ENCODE results near the gene ZCCHC8. TPM values are rescaled to one million over a fixed set of nuclear protein-coding genes. Genes with fewer than 3 reads are reported as not detected.
"Not testable (repeated sequence)": the region's sequence is repeated elsewhere in the genome, so short reads cannot be mapped to it uniquely, and the experiment has no call there.

ZCCHC8 gene
- total and polyA plus RNA-seq, 7 donors: 10.2 to 21.4 (median 16.8) TPM

DNA sequence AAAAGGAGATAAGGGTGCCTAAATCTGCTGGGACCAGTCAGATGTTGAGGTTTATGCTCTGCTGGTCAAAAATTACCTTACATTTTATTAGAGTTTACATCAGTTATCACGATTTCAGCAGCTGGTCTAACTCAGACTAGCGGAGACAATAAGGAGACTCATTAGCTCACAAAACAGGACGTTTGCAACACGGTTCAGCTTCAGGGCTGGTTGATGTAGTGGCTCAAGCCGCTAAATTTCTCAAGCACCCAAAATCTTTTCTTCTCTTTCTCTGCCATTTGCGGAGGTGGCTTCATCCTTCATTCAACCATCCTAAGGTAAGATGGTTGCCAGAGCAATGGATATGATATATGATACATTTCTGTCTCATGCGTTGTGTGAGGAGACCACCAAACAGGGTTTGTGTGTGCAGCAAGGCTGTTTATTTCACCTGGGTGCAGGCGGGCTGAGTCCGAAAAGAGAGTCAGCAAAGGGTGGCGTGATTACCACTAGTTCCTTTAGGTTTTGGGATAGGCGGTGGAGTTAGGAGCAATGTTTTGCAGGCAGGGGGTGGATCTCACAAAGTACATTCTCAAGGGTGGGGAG is 47.9 kb downstream of the ZCCHC8 start:
- 67 to 72% methylated on average over 11 of the region's 11 CpGs for WGBS, 2 donors
- intact Hi-C loops (cut with DNase I): no loop called here
- no peaks in the 10 kb centered on the region for H3K4me1 ChIP-seq
- no peaks in the 10 kb centered on the region for H3K27me3 ChIP-seq
- no peak overlapping the region for H3K27ac ChIP-seq
- H3K36me3 ChIP-seq: no peaks in the 10 kb centered on the region
- no peak for TF ChIP-seq POLR2AphosphoS5 (IDR thresholded peaks at IDR 0.05)
- TF ChIP-seq, protein P1, sequence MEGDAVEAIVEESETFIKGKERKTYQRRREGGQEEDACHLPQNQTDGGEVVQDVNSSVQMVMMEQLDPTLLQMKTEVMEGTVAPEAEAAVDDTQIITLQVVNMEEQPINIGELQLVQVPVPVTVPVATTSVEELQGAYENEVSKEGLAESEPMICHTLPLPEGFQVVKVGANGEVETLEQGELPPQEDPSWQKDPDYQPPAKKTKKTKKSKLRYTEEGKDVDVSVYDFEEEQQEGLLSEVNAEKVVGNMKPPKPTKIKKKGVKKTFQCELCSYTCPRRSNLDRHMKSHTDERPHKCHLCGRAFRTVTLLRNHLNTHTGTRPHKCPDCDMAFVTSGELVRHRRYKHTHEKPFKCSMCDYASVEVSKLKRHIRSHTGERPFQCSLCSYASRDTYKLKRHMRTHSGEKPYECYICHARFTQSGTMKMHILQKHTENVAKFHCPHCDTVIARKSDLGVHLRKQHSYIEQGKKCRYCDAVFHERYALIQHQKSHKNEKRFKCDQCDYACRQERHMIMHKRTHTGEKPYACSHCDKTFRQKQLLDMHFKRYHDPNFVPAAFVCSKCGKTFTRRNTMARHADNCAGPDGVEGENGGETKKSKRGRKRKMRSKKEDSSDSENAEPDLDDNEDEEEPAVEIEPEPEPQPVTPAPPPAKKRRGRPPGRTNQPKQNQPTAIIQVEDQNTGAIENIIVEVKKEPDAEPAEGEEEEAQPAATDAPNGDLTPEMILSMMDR (IDR thresholded peaks at IDR 0.05): no peak
- TF ChIP-seq POLR2A (IDR thresholded peaks at IDR 0.05): no peak
- TF ChIP-seq EP300 (IDR thresholded peaks at IDR 0.05): no peak
- no peaks in the 10 kb centered on the region for H3K9me3 ChIP-seq
- H3K4me3 ChIP-seq: no peak overlapping the region
- DNase-seq: peak; percentile 37

DNA sequence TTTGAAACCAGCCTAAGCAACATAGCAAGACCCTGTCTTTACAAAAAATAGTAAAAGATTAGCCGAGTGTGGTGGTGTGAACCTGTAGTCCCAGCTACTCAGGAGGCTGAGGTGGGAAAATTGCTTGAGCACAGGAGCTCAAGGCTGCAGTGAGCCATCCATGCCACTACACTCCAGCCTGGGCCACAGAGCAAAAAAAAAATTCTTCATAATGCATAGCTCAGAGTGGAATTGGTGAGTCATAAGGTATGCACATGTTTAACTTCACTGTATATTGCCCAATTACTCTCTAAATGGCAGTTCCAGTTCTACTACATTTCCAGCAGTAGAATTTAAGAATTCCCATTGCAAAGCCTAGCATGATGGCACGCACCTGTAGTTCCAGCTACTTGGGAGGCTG is 51.4 kb downstream of the ZCCHC8 start:
- WGBS, 2 donors: 56 to 85% methylated on average over 2 of the region's 2 CpGs
- intact Hi-C loops (cut with DNase I): no loop called here
- Histone ChIP-seq H3K27me3 (no peaks in the 10 kb centered on the region), H3K4me1 (peaks cover 0 to 4% (median 0%) of the 10 kb centered on the region in 4 donors), H3K9me3 (no peaks in the 10 kb centered on the region), H3K4me3 (no peak overlapping the region), H3K36me3 (no peaks in the 10 kb centered on the region), H3K27ac (no peak overlapping the region)
- no peak for DNase-seq
- TF ChIP-seq POLR2AphosphoS5 (IDR thresholded peaks at IDR 0.05): no peak

DNA sequence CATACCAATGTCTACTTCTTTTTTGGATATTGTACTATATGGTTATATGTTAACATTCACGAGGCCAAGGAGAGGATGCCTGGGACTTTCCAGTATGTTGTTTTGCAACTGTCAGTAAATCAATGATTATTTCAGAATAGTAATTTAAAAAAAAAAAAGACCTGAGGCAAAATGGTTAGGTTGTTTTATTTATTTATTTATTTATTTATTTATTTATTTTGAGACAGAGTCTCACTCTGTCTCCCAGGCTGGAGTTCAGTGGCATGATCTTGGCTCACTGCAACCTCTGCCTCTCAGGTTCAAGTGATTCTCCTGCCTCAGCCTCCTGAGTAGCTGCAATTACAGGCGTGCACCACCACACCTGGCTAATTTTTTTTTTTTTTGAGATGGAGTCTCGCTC is 52.9 kb downstream of the ZCCHC8 start:
- 95 to 97% methylated on average over 3 of the region's 3 CpGs for WGBS, 2 donors
- H3K27ac ChIP-seq; intact Hi-C loops (cut with DNase I): not testable (repeated sequence)

DNA sequence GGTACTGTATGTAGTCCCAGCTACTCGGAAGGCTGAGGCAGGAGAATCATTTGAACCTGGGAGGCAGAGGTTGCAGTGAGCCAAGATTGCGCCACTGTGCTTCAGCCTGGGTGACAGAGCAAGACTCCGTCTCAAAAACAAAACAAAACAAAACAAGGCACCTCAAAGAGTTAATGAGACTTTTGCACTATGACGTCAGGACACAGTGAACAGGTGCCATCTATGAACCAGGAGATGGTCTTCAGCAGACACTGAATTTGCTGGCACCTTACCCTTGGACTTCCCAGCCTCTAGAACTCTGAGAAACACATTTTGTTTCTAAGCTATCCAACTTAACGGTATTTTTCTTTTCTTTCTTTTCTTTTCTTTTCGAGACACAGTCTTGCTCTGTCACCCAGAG is 54.3 kb downstream of the ZCCHC8 start:
- 74 to 80% methylated on average over 6 of the region's 6 CpGs for WGBS, 2 donors

More for the DNA sequence above, 52.9 kb downstream of the ZCCHC8 start:
- peak; percentile 6 for DNase-seq
- not testable (repeated sequence) for H3K27me3 ChIP-seq, H3K4me1 ChIP-seq, H3K4me3 ChIP-seq, H3K9me3 ChIP-seq, H3K36me3 ChIP-seq

DNA sequence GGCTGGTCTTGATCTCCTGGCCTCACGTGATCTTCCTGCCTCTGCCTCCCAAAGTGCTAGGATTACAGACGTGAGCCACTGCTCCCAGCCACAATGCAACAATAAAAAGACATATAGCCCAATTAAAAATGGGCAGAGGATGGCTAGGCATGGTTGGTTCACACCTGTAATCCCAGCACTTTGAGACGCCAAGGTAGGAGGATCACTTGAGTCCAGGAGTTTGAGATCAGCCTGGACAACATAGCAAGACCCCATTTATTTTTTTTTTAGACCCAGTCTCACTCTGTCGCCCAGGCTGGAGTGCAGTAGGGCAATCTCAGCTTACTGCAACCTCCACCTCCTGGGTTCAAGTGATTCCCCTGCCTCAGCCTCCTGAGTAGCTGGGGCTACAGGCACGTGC is 56.7 kb downstream of the ZCCHC8 start:
- H3K9me3 ChIP-seq; intact Hi-C loops (cut with DNase I); H3K4me3 ChIP-seq; H3K4me1 ChIP-seq; H3K27me3 ChIP-seq; H3K36me3 ChIP-seq; H3K27ac ChIP-seq: not testable (repeated sequence)
- DNase-seq: peak; percentile 8
- 74 to 78% methylated on average over 5 of the region's 5 CpGs for WGBS, 2 donors

More for the DNA sequence above, 54.3 kb downstream of the ZCCHC8 start:
- H3K27ac ChIP-seq; H3K4me3 ChIP-seq; intact Hi-C loops (cut with DNase I); H3K36me3 ChIP-seq; H3K4me1 ChIP-seq; H3K27me3 ChIP-seq; H3K9me3 ChIP-seq: not testable (repeated sequence)
- peak; percentile 4 for DNase-seq

DNA sequence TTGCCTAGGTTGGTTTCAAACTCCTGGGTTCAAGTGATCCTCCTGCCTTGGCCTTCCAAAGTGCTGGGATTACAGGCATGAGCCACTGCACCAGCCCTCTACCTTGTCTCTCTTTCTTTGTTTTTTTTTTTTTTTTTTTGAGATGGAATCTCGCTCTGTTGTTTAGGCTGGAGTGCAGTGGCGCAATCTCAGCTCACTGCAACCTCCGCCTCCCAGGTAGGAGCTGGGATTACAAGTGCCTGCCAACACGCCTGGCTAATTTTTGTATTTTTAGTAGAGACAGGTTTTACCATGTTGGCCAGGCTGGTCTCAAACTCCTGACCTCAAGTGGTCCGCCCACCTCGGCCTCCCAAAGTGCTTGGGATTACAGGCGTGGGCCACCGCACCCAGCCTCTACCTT is 61.9 kb downstream of the ZCCHC8 start:
- H3K36me3 ChIP-seq; H3K9me3 ChIP-seq; H3K4me3 ChIP-seq; H3K27me3 ChIP-seq; DNase-seq; intact Hi-C loops (cut with DNase I); H3K27ac ChIP-seq: not testable (repeated sequence)
- WGBS, 2 donors: 94% methylated on average over 8 of the region's 8 CpGs
- H3K4me1 ChIP-seq: peaks cover 0 to 16% (median 10%) of the 10 kb centered on the region in 4 donors

DNA sequence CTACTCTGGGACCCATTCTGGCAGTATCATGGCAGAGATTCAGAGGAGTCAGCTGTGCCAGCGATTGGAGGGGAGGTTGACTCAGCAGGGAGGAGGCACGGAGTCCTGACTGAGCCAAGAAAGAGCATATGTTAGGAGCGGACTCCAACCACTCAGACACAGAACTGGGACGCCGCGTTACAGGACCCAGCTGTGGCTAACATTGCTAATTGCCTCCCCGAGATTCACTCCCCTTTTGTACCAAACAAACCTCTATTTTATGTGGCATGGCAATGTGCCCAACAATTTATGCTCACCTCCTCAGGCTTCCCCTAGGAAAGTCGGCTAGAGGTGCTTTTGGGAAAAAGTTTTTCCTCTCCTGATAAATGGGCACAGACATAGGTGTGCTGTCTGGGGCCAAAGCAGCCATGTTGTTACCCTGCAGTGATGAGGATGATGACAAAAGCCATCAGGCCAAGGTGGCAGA is 63.0 kb downstream of the ZCCHC8 start:
- peak; percentile 91 for DNase-seq
- Histone ChIP-seq H3K27me3 (no peaks in the 10 kb centered on the region), H3K9me3 (no peaks in the 10 kb centered on the region), H3K4me1 (peaks cover 0 to 16% (median 10%) of the 10 kb centered on the region in 4 donors), H3K27ac (peak overlapping the region; percentile 34 to 84 (median 60)), H3K4me3 (peak overlapping the region in 2 of 4 donors; percentile 10 to 13), H3K36me3 (no peaks in the 10 kb centered on the region)
- 35 to 60% methylated on average over 8 of the region's 8 CpGs for WGBS, 2 donors
- intact Hi-C loops (cut with DNase I): no loop called here
- TF ChIP-seq POLR2AphosphoS5 (IDR thresholded peaks at IDR 0.05): peak in 3 of 4 donors; percentile 50 to 73 (median 51)
- TF ChIP-seq, protein P1 (IDR thresholded peaks at IDR 0.05): no peak
- no peak for TF ChIP-seq POLR2A (IDR thresholded peaks at IDR 0.05)
- TF ChIP-seq EP300 (IDR thresholded peaks at IDR 0.05): no peak

All from sigmoid colon (tissue), 7 donors.